ENCODE data around the gene EFNA5. TPM values are rescaled to one million over a fixed set of nuclear protein-coding genes. Genes with fewer than 3 reads are reported as not detected.

The EFNA5 gene
- total RNA-seq, 6 experiments from 2014 or later, result 0.26 TPM; not detected in 5

- H3K27me3 Mint-ChIP-seq (ENCODE audit: insufficient read depth), result no peaks in the 10 kb centered on the region
- no peak overlapping the region for H3K4me3 Mint-ChIP-seq
- no peak overlapping the region for H3K27ac Mint-ChIP-seq
- H3K4me1 Mint-ChIP-seq (ENCODE audit: low read depth), result peaks cover 10% of the 10 kb centered on the region
- no peak for TF ChIP-seq CTCF (IDR thresholded peaks at IDR 0.05)
- peaks cover 7% of the 10 kb centered on the region; the same call in 1 of the 2 replicates for H3K9me3 Mint-ChIP-seq
- H3K36me3 Mint-ChIP-seq (ENCODE audit: low read depth), result no peaks in the 10 kb centered on the region
- no peak for DNase-seq
Measured at GRCh38 chr5:107376546-107377276, 294.0 kb downstream of the EFNA5 start.

GRCh38 chr5:107373549-107374263, 297.0 kb downstream of the EFNA5 start:
- Mint-ChIP-seq H3K4me3 (no peak overlapping the region), H3K27me3 (ENCODE audit: insufficient read depth) (no peaks in the 10 kb centered on the region), H3K36me3 (ENCODE audit: low read depth) (no peaks in the 10 kb centered on the region), H3K9me3 (peaks cover 7% of the 10 kb centered on the region; the same call in 1 of the 2 replicates), H3K4me1 (ENCODE audit: low read depth) (no peaks in the 10 kb centered on the region), H3K27ac (no peak overlapping the region)
- DNase-seq, result no peak
- TF ChIP-seq CTCF (IDR thresholded peaks at IDR 0.05), result no peak

- H3K27ac Mint-ChIP-seq, result no peak overlapping the region
- no peaks in the 10 kb centered on the region for H3K36me3 Mint-ChIP-seq (ENCODE audit: low read depth)
- H3K4me1 Mint-ChIP-seq (ENCODE audit: low read depth), result no peaks in the 10 kb centered on the region
- DNase-seq, result no peak
- no peaks in the 10 kb centered on the region for H3K27me3 Mint-ChIP-seq (ENCODE audit: insufficient read depth)
- H3K4me3 Mint-ChIP-seq, result no peak overlapping the region
- H3K9me3 Mint-ChIP-seq, result peaks cover 7% of the 10 kb centered on the region; the same call in 1 of the 2 replicates
- no peak for TF ChIP-seq CTCF (IDR thresholded peaks at IDR 0.05)
Measured at GRCh38 chr5:107372723-107373450, 297.9 kb downstream of the EFNA5 start.

- H3K9me3 Mint-ChIP-seq, result peaks cover 5% of the 10 kb centered on the region
- TF ChIP-seq CTCF (IDR thresholded peaks at IDR 0.05), result no peak
Measured at GRCh38 chr5:107370396-107370968, 300.3 kb downstream of the EFNA5 start.

GRCh38 chr5:107369622-107370021, 301.1 kb downstream of the EFNA5 start:
- no peak overlapping the region for H3K4me3 Mint-ChIP-seq
- no peaks in the 10 kb centered on the region; the same call in 1 of the 2 replicates for H3K27me3 Mint-ChIP-seq (ENCODE audit: insufficient read depth)
- H3K9me3 Mint-ChIP-seq, result peaks cover 5% of the 10 kb centered on the region
- H3K36me3 Mint-ChIP-seq (ENCODE audit: low read depth), result no peaks in the 10 kb centered on the region
- no peak for DNase-seq
- TF ChIP-seq CTCF (IDR thresholded peaks at IDR 0.05), result no peak
- no peaks in the 10 kb centered on the region for H3K4me1 Mint-ChIP-seq (ENCODE audit: low read depth)
- H3K27ac Mint-ChIP-seq, result no peak overlapping the region

More at GRCh38 chr5:107370396-107370968, 300.3 kb downstream of the EFNA5 start:
- Mint-ChIP-seq H3K4me1 (ENCODE audit: low read depth) (no peaks in the 10 kb centered on the region), H3K27me3 (ENCODE audit: insufficient read depth) (no peaks in the 10 kb centered on the region; the same call in 1 of the 2 replicates), H3K36me3 (ENCODE audit: low read depth) (no peaks in the 10 kb centered on the region), H3K27ac (no peak overlapping the region), H3K4me3 (no peak overlapping the region)
- DNase-seq, result no peak
